Measurements from ENCODE around the gene PRKCE. TPM values are rescaled to one million over a fixed set of nuclear protein-coding genes. Genes with fewer than 3 reads are reported as not detected.

Gene PRKCE
- polyA plus RNA-seq, 3 donors = 8.3 to 9.1 (median 8.8) TPM

DNA sequence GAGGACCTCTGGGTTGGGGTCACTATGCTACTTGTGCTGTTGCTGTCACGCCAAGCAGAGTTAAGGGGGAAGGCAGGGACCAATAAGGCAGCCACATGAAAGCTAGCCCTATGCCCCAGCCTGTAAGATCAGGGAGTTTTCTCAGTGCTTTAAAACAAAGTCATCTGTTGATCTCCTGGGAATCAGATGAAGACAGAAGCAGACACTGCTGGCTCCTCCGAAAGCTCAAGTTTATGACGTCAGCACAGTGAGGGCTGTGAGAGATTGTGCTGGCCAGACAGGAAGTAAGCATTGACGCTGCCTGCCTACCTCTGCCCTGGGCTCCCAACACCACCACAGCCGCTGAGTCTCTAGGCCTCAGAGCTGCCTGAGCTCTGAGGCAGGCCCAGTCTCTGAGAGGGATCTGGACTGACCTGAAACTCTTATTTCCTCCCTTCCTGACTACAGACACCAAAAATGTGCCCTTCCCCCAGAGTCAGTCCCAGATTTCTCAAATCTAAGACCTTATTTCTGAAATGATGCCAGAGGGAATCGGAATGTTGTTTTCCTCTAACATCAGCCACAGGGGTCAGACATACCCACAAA is 527.7 kb downstream of the PRKCE start:
- DNase-seq (ENCODE audit: extremely low read depth in 1 of 11, low read depth in 9 of 11, low spot score in 4 of 11) = peak in 5 of 11 donors; percentile 16 to 39 (median 34)

DNA sequence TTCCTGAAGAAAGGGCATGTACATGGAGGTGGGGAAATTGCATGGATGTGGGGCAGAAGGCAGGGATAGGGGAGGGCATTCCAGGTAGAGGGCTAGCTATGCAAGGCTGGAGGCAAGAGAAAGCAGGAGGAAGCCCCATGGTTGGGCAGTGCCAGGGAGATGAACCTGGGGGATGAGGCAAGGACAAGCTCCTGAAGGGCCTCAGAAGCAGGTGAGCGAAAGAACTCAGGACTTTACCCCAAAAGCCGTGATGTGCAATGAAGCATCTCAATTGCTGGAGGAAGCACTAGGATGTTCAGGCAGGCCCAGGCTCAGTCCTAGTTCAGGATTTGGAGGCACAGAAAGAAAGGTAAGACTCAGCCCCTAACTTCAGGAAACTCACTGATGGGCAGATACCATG is 528.7 kb downstream of the PRKCE start:
- DNase-seq (ENCODE audit: extremely low read depth in 1 of 11, low read depth in 9 of 11, low spot score in 4 of 11) = no peak

DNA sequence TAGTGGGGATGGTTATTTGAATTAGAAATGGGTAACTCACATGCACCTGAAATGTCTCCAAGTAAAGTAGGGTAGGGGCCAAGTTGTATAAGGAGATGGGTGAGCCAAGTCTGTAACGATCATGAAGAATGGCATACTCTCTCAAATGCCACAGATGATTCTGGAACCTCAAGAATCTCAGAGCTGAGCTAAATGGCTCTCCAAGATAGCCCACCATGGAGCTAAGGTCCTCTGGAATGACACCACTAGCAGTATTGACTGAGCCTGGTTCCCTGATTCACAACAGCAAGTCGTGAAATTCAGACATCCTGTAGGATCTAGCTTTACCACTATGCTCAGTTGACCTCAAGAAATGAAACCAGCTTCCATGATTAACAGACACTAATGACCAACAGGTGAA is 529.8 kb downstream of the PRKCE start:
- DNase-seq (ENCODE audit: extremely low read depth in 1 of 11, low read depth in 9 of 11, low spot score in 4 of 11) = no peak

DNA sequence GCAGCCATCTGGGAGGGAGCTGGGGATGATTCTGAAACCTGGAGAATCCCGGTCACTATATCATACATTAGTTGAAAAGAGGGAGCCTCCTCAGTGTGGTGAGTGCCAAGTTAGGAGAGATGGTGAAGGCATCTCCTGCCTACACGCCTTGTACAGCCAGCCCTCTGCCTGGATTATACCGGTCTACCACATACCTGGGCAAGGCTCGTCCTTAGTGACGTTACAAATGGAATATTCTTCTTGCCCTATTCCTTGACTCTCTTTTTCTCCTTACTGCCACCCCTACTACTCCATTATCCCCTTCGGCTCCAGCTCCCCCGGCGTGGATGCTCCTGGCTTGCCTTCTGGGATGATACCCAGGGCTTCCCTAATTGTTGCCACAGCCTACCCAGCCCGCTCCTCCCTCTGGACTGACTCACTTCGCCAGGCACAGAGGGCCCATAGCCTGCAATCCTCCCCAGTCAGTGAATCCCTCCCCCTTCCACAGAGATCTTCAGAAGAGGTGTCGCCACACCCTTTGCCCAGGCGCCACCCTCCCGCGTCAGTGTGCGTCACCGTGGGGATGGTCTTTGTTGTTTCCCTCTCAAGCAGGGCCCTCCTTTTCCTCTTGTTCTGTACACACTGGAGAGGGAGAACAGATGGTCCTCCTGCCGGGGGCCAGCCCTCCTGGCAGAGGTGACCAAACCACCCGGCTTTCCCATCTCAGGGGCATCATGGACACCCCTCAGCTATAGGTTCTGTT is 530.5 kb downstream of the PRKCE start:
- no peak for DNase-seq (ENCODE audit: extremely low read depth in 1 of 11, low read depth in 9 of 11, low spot score in 4 of 11)

DNA sequence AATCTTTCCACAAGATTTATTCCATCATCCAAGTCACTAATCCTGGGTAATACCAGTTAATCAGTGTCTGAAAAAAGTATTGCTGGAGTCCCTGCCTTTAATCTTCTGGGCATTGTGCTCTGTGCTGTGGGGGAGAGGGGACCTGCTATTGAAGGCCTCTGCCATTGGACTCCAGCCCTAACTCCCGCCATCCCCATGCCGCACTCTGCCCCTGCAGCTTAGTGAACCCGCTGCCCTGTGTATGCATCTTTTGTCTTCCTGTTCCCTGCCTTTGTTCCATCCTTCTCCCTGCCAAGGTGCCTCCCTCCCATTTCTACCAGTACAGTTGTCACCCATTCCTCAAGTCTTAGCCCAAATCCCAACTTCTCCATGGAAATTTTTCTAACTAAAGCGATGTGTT is 532.0 kb downstream of the PRKCE start:
- DNase-seq (ENCODE audit: extremely low read depth in 1 of 11, low read depth in 9 of 11, low spot score in 4 of 11) = no peak

DNA sequence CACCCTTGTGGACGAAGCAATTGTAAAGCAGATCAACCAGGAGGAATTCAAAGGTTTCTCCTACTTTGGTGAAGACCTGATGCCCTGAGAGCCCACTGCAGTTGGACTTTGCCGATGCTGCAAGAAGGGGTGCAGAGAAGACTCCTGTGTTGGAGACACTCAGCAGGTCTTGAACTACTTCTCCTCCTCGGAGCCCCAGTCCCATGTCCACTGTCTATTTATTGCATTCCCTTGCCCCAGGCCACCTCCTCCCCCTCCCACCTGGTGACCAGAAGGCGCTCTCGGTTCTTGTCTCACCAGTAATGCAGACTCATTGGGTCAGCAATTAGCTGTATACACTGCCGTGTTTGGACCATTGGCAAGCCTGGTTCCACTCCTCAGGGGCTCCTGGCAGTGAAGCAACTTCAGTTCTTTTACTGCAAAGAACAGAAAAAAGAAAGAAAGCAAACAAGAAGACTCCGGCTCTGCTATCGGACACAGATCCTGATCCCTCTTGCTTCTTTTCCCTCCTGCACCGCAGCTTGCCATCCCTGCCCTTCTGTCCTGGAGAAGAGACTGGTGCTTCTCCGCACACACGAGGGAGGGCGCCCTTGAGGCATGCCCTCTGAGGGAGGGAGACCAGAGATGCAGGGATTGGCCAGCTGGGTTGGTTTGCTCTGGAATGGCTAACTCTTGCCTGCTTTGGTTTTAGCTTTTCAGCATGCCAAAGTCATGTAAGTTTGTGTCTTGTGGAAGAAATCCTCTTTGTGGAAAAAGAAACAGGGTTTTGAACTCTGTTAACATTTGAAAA is 533.5 kb downstream of the PRKCE start:
- DNase-seq (ENCODE audit: extremely low read depth in 1 of 11, low read depth in 9 of 11, low spot score in 4 of 11) = no peak

DNA sequence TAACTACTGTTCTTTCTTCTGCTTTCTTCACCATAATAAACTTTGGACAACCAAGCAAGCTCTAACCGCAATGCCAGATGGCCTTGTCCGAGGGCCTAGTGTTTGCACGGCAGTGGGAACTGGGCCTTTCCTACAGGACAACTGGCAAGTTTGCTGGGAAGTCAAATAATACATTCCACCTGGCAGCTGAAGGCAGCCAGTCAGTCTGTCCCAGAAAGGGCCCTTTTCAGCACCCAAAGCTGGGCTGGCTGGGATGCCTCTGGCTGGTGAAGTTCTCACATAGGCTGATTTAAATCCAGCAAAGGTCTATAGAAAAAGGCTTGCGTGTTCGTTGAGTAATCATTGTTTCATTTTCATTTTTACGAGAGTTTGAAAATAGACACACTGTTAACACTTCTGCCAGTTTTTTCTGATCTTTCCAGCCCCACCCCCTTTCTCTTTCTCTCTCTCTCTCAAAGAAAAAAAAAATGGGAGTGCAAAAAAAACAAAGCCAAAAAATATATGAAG is 535.7 kb downstream of the PRKCE start:
- DNase-seq (ENCODE audit: extremely low read depth in 1 of 11, low read depth in 9 of 11, low spot score in 4 of 11) = no peak

DNA sequence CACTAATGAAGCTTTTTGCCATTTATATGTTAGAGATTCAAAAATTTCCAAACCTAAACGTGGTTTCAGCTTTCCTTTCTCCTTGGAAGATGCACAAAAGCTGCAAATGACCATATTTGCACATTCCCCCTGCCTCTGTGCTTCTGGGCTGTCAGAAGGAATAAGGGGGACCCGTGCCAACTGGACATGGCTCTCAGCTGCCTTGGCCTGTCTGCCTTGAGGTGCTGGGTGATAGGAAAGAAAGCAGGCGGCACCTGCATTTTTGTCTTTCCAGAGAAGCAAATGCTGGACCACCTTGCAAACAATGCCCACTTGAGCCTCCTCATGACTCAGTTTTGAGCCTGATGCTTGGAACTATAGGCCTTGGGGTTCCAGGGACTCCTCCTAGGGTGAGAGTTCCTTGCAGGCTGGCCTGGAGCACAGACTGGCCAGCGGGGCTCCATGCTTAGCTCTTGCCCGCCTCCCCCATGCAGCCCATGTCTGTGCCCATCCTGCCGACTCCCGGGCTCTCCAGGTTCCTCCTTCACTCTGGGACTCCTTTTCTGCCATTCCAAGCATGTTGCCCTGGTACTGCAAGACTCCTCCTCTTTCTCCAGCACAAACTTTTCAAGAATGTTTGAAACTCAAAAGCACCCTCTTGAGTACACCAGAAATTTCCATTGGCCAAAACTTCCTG is 536.7 kb downstream of the PRKCE start:
- no peak for DNase-seq (ENCODE audit: extremely low read depth in 1 of 11, low read depth in 9 of 11, low spot score in 4 of 11)

DNA sequence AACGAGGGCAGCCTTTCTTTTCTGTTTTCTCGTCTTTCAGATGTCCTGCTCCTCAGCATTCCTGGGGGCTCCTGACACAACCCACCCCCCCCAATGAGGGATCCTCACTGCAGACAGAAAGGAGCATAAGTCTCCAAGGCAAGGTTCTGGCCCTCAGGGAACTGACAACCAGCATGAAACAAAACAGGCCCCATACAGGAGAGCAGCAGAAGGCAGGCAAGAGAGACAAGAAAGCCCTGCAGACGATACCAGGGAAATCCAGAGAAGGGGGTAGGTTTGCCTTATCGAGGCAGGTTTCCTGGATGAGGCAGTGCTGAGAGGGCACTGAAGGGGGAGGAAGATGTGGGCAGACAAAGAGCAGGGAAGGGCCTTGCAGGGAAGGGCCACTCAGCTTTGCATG is 541.9 kb downstream of the PRKCE start:
- no peak for DNase-seq (ENCODE audit: extremely low read depth in 1 of 11, low read depth in 9 of 11, low spot score in 4 of 11)

DNA sequence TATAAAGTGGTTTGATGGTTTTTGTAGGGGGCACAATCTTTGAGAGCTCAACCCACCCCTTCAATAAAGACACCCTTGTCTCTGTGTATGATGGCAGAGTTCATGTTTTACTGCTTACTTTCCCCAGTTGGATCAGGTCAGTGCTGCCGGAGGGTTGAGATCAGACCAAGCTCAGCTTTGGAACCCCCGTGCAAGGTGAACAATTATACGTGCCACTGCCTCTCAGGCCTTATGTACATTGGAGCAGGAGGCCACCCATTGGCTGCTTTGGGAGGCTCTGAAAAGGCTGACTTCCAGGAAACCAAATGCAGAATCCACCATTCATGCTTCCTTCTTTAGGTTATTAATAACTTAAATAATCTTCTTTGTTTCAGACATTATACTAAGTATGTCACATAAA is 542.4 kb downstream of the PRKCE start:
- no peak for DNase-seq (ENCODE audit: extremely low read depth in 1 of 11, low read depth in 9 of 11, low spot score in 4 of 11)

DNA sequence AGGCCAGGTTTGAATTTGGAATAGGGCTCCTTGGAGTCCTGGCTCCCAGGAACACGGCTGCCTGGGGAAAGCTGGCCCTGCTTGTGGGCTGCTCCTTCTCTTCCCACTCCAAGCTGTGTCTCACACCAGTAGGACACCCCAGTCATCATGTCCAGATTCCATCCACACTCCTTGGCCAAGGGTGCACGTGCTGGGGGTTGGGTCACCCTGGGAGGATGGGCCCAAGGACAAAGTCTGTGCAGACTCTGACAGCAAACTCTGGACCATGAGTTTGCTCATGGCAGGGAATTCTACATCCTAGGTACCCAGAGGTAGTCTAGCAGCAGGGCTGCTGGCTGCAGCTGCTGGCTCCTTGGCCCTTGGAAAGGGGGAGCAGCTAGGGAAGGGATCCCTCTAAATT is 543.4 kb downstream of the PRKCE start:
- no peak for DNase-seq (ENCODE audit: extremely low read depth in 1 of 11, low read depth in 9 of 11, low spot score in 4 of 11)

DNA sequence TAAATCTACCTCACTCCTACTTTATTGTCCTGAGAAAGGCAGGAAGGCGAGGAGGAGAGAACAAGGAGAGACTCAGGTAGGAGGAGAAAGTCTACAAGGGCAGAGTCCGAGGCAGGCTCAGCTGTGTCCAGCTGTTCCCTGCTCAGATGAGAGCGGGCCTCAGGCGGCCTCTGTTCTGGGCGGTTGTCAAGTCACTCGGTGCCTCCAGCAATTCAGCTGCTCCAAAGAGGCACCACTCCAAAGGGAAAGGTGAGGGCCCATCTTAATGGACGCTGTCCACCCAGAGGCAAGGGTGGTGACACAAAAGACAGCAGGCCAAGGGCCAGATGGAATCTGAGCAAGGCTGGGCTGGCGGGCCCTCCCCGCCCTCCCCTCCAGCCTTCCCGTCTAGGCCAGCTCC is 544.3 kb downstream of the PRKCE start:
- DNase-seq (ENCODE audit: extremely low read depth in 1 of 11, low read depth in 9 of 11, low spot score in 4 of 11) = no peak

DNA sequence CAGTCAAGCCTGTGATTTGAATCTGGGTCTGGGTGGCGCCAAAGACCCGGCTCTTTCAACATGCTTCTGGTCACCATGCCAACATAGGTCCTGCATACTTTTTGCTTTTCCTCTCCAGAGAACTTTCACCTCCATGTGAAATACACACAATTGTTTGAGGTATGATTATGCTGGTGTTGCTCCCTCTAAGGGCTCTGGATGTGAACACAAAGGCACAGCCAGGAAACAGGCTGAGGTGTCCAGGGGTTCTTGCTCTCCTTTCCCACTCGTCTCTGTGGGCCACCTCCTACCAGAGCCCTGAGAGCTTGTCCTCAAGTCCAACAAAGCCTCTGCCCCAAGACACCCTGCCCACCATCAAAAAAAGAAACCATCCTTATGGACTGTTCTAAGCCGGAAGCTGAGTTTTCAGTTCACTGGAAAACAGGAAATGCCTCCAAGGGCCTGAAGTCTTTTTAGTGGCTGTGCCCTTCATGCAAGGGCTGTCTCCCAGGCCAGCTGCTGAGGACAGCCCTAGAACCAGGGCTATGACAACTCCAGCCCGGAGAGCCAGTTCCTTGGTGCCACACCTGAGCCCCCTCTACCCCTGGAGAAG is 545.5 kb downstream of the PRKCE start:
- DNase-seq (ENCODE audit: extremely low read depth in 1 of 11, low read depth in 9 of 11, low spot score in 4 of 11) = no peak

DNA sequence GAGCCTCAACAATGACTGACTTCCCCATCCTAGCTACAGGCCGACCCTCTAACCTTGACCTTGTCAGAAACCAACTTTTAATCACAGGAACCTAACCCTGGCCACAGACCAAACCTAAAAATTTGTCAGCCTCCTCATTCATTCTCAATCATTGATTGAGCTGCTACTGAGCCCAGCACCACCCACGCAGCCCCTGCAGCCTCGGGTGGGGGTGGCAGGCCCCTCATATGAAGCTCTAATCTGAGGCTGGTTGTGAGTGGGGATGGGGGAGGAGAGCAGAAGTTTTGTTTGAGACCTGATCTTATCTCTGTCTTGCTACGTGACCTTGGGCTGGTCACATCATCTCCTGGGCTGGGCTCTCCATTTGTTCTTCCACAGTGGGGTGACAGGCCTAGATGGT is 546.2 kb downstream of the PRKCE start:
- DNase-seq (ENCODE audit: extremely low read depth in 1 of 11, low read depth in 9 of 11, low spot score in 4 of 11) = no peak

DNA sequence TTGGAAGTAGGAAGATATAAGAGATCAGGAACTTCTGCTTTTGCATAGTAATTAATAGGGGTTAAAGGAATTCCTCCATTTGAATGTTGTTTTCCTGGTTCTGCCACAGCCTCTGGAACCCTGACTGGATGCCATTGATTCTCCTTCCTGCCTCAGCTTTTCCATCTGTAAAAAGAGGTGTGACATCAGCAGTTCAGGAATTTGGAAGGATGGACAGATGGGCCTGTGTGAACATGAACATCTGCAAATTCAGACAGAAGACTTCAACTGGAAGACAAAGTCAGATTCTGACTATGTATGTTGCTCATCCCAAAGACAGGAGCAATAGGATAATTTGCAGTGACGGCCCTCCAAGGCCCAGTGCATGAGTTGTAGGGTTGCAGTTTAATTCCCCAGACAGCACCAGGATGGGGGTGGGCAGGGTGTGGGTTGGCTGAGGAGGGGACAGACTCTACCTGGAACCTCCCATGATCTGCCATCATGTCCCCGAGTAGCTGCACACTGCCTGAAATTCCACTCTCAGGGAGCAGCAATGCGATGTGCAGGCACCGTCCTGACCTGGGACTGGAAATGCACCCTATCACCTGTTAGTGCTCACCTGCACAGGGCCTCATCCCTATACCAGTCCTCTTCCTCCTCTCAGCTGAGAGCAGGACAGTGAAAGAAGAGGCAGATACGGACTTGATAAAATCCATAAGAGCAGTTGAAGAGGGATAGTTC is 546.8 kb downstream of the PRKCE start:
- DNase-seq (ENCODE audit: extremely low read depth in 1 of 11, low read depth in 9 of 11, low spot score in 4 of 11) = no peak

DNA sequence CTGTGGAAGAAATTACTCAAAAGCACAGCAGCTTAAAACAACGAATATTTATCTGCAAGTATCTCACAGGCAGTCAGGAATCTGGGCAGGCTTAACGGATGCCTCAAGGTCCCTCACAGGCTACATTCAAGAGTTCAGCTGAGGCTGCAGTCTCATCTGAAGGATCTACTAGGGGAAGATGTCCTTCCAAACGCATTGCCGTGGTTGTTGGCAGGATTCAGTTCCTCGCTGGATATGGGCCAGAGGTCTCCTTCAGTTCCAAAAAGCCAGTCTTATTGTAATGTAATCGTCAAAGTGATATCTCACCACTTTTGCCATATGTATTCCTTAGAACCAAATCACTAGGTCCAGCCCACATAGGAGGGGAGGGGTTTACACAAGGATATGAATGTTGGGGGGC is 547.5 kb downstream of the PRKCE start:
- DNase-seq (ENCODE audit: extremely low read depth in 1 of 11, low read depth in 9 of 11, low spot score in 4 of 11) = no peak

DNA sequence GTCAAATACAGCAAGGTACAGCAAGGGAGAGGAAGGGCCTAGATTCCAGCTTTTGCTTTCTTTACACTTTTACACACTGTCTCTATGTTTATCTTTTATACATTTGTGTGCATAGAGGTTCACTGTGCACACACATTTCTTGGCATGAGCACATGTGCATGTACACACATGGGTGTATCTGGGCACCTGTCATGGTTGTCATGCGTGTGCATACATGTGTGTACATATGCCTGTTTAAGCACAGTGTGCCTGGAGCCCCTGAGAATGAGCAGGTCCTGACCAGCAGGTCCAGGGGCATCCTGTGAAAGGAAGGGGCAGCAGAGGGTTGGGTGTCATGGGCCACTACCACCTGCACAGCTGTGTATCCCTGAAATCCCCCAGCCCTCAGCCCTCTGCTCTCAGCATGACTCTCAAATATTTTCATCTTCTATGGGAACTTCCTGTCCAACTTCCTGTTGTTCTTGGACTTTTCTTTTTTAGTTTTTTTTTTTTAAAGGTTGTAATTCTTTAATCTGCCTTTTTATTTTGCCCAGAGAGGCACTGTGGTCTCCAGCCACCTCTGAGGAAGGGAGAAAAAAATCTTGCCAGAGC is 548.7 kb downstream of the PRKCE start:
- no peak for DNase-seq (ENCODE audit: extremely low read depth in 1 of 11, low read depth in 9 of 11, low spot score in 4 of 11)

DNA sequence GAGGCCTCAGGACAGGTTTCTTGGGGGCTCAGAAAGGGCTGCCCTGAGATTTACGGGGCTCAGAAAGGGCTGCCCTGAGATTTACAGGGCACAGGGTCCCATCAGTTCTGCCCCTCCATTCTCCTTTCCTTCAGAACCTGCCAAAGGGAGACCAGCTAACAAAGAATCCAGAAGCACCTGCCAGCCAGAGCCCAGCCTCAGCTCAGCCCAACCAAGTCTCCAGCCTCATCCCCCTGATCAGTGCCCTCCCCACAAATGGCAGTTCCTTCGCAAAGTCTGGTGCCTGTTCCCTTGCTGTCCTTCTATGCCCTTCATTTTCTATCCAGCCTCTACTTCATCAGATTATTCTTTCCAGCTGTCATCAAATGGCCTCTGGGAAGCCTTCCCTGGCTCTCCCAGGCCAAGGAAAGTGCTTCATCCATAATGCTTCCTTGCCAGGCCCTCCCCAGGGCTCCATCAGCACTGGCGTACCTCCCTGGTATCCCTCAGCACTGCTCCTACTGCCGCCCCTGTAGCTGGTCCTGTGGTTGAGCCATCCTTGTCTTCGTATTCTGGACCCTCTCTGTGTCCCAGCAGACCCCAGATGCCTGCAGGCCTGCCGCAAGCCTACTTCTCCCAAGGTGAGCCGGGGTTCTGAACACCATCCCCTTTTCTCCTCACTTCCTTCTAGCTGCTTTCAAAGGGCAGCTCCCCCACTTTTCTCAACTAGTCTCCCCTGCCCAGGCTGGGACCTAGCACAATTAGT is 549.6 kb downstream of the PRKCE start:
- DNase-seq (ENCODE audit: extremely low read depth in 1 of 11, low read depth in 9 of 11, low spot score in 4 of 11) = no peak

Measured in renal cortex interstitium (tissue), 11 donors.